H1 (cell line): ENCODE measurements around the gene NRL. TPM values are rescaled to one million over a fixed set of nuclear protein-coding genes. Genes with fewer than 3 reads are reported as not detected.

Experiments
- CTCF ChIA-PET: fragments of 300-600 bp; sonication (Branson Sonifier 250); formaldehyde crosslinking; loops from one replicate; lab custom pipeline; 2021; ENCODE audit not compliant: partially characterized antibody; lab: Charles Lee
- POLR2A ChIA-PET: fragments of 300-600 bp; sonication (Branson Sonifier 250); formaldehyde crosslinking; loops from one replicate; lab custom pipeline; 2021; ENCODE audit warnings: inconsistent platforms; ENCODE audit not compliant: partially characterized antibody; lab: Charles Lee
- DNase-seq, 2 experiments: peaks; one replicate each; pipeline versions ENCODE4 v3.0.0 to v3.0.0-alpha.2; 2010 to 2022; ENCODE audit warnings: low spot score in 2 of 2, low read depth in 1 of 2, mixed read lengths in 1 of 2
- FAIRE-seq: peaks from 2 replicates; lab custom pipeline; 2011; peaks lifted over from hg19 to GRCh38; lab: Jason Lieb, UNC
- H2AFZ ChIP-seq: 2 replicates; pipeline ENCODE4 v1.8.1; 2012; ENCODE audit warnings: low read length, inconsistent platforms
- H2AK5ac ChIP-seq: 2 replicates; pipeline ENCODE4 v1.6.1; 2013; ENCODE audit warnings: low read depth, low read length
- H2BK120ac ChIP-seq: replicated peaks from 2 replicates; pipeline ENCODE3; 2013; ENCODE audit warnings: low read depth, low read length, inconsistent platforms
- H2BK12ac ChIP-seq: 2 replicates; pipeline ENCODE4 v1.6.1; 2013; ENCODE audit warnings: low read depth, low read length
- H2BK15ac ChIP-seq: 2 replicates; pipeline ENCODE4 v1.6.1; 2013; ENCODE audit warnings: low read length
- H2BK20ac ChIP-seq: 2 replicates; pipeline ENCODE4 v1.6.1; 2013; ENCODE audit warnings: low read length
- H2BK5ac ChIP-seq: 2 replicates; pipeline ENCODE4 v1.6.1; 2013; ENCODE audit warnings: low read depth, low read length
- H3K14ac ChIP-seq: 2 replicates; pipeline ENCODE4 v1.6.1; 2013; ENCODE audit warnings: inconsistent platforms; ENCODE audit not compliant: insufficient read length
- H3K18ac ChIP-seq: 2 replicates; pipeline ENCODE4 v1.6.1; 2013; ENCODE audit warnings: low read length; ENCODE audit errors: extremely low read depth
- H3K23ac ChIP-seq: 2 replicates; pipeline ENCODE4 v1.6.1; 2013; ENCODE audit warnings: inconsistent platforms; ENCODE audit not compliant: insufficient read length
- H3K23me2 ChIP-seq: 2 replicates; pipeline ENCODE4 v1.6.1; 2013; ENCODE audit warnings: low read depth, low read length
- H3K27ac ChIP-seq: 2 replicates; pipeline ENCODE4 v1.6.1; 2011; ENCODE audit warnings: low read depth, low read length, inconsistent platforms
- H3K27me3 ChIP-seq, 4 experiments: replicated peaks in 1 of 4; 1 replicate in 1 of 4; 2 replicates in 3 of 4; pipeline versions ENCODE4 v1.6.1 to v1.8.1; 2011 to 2013; ENCODE audit warnings: low read length in 3 of 4, mild to moderate bottlenecking in 3 of 4, inconsistent platforms in 2 of 4, mixed read lengths in 2 of 4, moderate library complexity in 1 of 4; ENCODE audit not compliant: control insufficient read depth in 3 of 4, insufficient read depth in 3 of 4; ENCODE audit errors: extremely low read depth in 1 of 4
- H3K36me3 ChIP-seq, 4 experiments: 2 replicates each; pipeline versions ENCODE4 v1.6.1 to v1.8.1; 2011 to 2013; ENCODE audit warnings: mild to moderate bottlenecking in 4 of 4, low read length in 3 of 4, moderate library complexity in 2 of 4, control low read depth in 1 of 4, inconsistent platforms in 1 of 4; ENCODE audit not compliant: insufficient read depth in 4 of 4, control insufficient read depth in 2 of 4
- H3K4ac ChIP-seq: replicated peaks from 2 replicates; pipeline ENCODE3; 2013; ENCODE audit warnings: low read length, low read depth, mixed read lengths, inconsistent platforms; ENCODE audit not compliant: insufficient read length
- H3K4me1 ChIP-seq, 4 experiments: replicated peaks in 1 of 4; 1 replicate in 1 of 4; 2 replicates in 3 of 4; pipeline versions ENCODE4 v1.6.1 to v1.8.1; 2011 to 2013; ENCODE audit warnings: low read length in 3 of 4, inconsistent platforms in 2 of 4, mixed read lengths in 1 of 4; ENCODE audit not compliant: insufficient read depth in 4 of 4, control insufficient read depth in 3 of 4
- H3K4me2 ChIP-seq, 2 experiments: 2 replicates each; pipeline versions ENCODE4 v1.6.1 to v1.8.1; 2011 to 2013; ENCODE audit warnings: low read depth in 2 of 2, low read length in 2 of 2, control low read depth in 1 of 2, inconsistent platforms in 1 of 2, mild to moderate bottlenecking in 1 of 2; ENCODE audit not compliant: insufficient read depth in 1 of 2
- H3K4me3 ChIP-seq, 4 experiments: fragments of 200-600, 300-600 bp in 1 of 4; sonication (generic), shearing (Covaris generic), sonication (Bioruptor Twin) in 1 of 4; 2 replicates each; pipeline versions ENCODE4 v1.5.1 to v1.8.1; 2011 to 2016; ENCODE audit warnings: low read length in 4 of 4, low read depth in 3 of 4, control low read depth in 2 of 4, inconsistent platforms in 2 of 4, mild to moderate bottlenecking in 2 of 4, mixed read lengths in 1 of 4, moderate library complexity in 1 of 4; ENCODE audit not compliant: insufficient read depth in 2 of 4; ENCODE audit errors: extremely low read depth in 1 of 4
- H3K56ac ChIP-seq: replicated peaks from 2 replicates; pipeline ENCODE3; 2013; ENCODE audit warnings: low read depth, mild to moderate bottlenecking, mixed read lengths, low read length, inconsistent platforms; ENCODE audit not compliant: insufficient read length
- H3K79me1 ChIP-seq: 2 replicates; pipeline ENCODE4 v1.6.1; 2013; ENCODE audit warnings: low read depth, low read length, control low read depth
- H3K79me2 ChIP-seq, 2 experiments: 2 replicates each; pipeline versions ENCODE4 v1.6.1 to v1.8.1; 2012 to 2013; ENCODE audit warnings: low read length in 2 of 2, mild to moderate bottlenecking in 2 of 2, inconsistent platforms in 1 of 2; ENCODE audit not compliant: insufficient read depth in 2 of 2, control insufficient read depth in 1 of 2
- H3K9ac ChIP-seq, 4 experiments: replicated peaks in 1 of 4; 1 replicate in 1 of 4; 2 replicates in 3 of 4; pipeline versions ENCODE4 v1.6.1 to v1.8.1; 2011 to 2013; ENCODE audit warnings: low read depth in 3 of 4, low read length in 3 of 4, control low read depth in 2 of 4, mild to moderate bottlenecking in 2 of 4, moderate library complexity in 2 of 4, inconsistent platforms in 1 of 4; ENCODE audit errors: extremely low read depth in 1 of 4
- H3K9me3 ChIP-seq, 2 experiments: 2 replicates each; pipeline versions ENCODE4 v1.6.1 to v1.8.1; 2012 to 2013; ENCODE audit warnings: mild to moderate bottlenecking in 2 of 2, moderate library complexity in 2 of 2, control low read depth in 1 of 2, inconsistent platforms in 1 of 2, low read depth in 1 of 2, low read length in 1 of 2, mixed read lengths in 1 of 2; ENCODE audit not compliant: insufficient read depth in 2 of 2
- H4K20me1 ChIP-seq, 2 experiments: replicated peaks in 1 of 2; 2 replicates each; pipeline versions ENCODE3 to v1.8.1; 2011 to 2013; ENCODE audit warnings: inconsistent platforms in 2 of 2, low read length in 2 of 2, mild to moderate bottlenecking in 1 of 2; ENCODE audit not compliant: insufficient read depth in 2 of 2, control insufficient read depth in 1 of 2
- H4K5ac ChIP-seq: 2 replicates; pipeline ENCODE4 v1.6.1; 2013; ENCODE audit warnings: low read length, low read depth, mixed read lengths, inconsistent platforms; ENCODE audit not compliant: insufficient read length
- H4K8ac ChIP-seq: 2 replicates; pipeline ENCODE4 v1.8.0; 2013; ENCODE audit warnings: mild to moderate bottlenecking, moderate library complexity, low read length, inconsistent platforms; ENCODE audit not compliant: insufficient read depth; ENCODE audit errors: extremely low read depth
- H4K91ac ChIP-seq: replicated peaks from 2 replicates; pipeline ENCODE3; 2013; ENCODE audit warnings: low read length, mixed read lengths, inconsistent platforms; ENCODE audit not compliant: insufficient read length
- CBX8 ChIP-seq: fragments of 300-800, 300-1000 bp; sonication (generic); IDR thresholded peaks from 2 replicates; pipeline ENCODE4 v1.7.1; 2016; ENCODE audit warnings: low read depth, low read length, borderline replicate concordance
- CREB1 ChIP-seq: IDR thresholded peaks from 2 replicates; pipeline ENCODE4 v1.6.1; 2012; ENCODE audit warnings: inconsistent platforms
- EGR1 ChIP-seq: IDR thresholded peaks from 2 replicates; pipeline ENCODE4 v1.6.1; 2011; ENCODE audit warnings: low read depth, low read length, borderline replicate concordance
- SIRT6 ChIP-seq: IDR thresholded peaks from one replicate; pipeline ENCODE4 v1.7.1; 2012; ENCODE audit warnings: low read length, inconsistent platforms
- SP4 ChIP-seq: IDR thresholded peaks from 2 replicates; pipeline ENCODE4 v1.6.1; 2012; ENCODE audit warnings: low read length, inconsistent platforms
- polyA plus RNA-seq, 7 experiments: library from polyadenylated mRNA; depleted of rRNA in 3 of 7; stranded (reverse) in 5 of 7; unstranded in 2 of 7; fragments of >200 nt in 5 of 7; fragments of 200-250 nt in 2 of 7; gene quantifications; 1 replicate in 5 of 7; 2 replicates in 1 of 7; 4 replicates in 1 of 7; pipeline versions ENCODE4 v1.2.1 to v1.2.3, GENCODE V29; 2011 to 2013; ENCODE audit warnings: missing spikeins in 2 of 7, mixed read lengths in 2 of 7
- total RNA-seq: library from RNA; stranded (reverse); fragmentation: NEBNext Ultra II Directional; extraction: Animal tissue kit (Norgen Biotek cat#: 25700); gene quantifications from 2 replicates; pipeline ENCODE4 v1.2.1, GENCODE V29; 2021

The NRL gene
- total and polyA plus RNA-seq, 2 of the 8 experiments (the other 6 are each of a cell fraction or from before 2014, with no cell fraction given): 1.1 to 2.2 TPM

- POLR2A ChIA-PET: interaction anchor here (0.7 to 11.1 kb wide), 10 partner anchors 9 to 52 kb away, joined by 3 to 96 read pairs (median 4); partner anchors contain the start of genes DCAF11, NRL, PSME1 and PSME2
- H3K27me3 ChIP-seq: no peaks in the 10 kb centered on the region
- no peak overlapping the region for H4K91ac ChIP-seq
- H3K14ac ChIP-seq: no peak overlapping the region
- H3K4me1 ChIP-seq: no peaks in the 10 kb centered on the region
- FAIRE-seq (no peak), DNase-seq (no peak)
- no peaks in the 10 kb centered on the region for H3K9me3 ChIP-seq
- no peaks in the 10 kb centered on the region for H3K79me1 ChIP-seq
- no peaks in the 10 kb centered on the region for H3K79me2 ChIP-seq
- no peak overlapping the region for H3K56ac ChIP-seq
- no peak overlapping the region for H2BK120ac ChIP-seq
- no peak overlapping the region for H2BK5ac ChIP-seq
- no peak overlapping the region for H2AK5ac ChIP-seq
- H4K20me1 ChIP-seq: no peaks in the 10 kb centered on the region
- CTCF ChIA-PET: interaction anchor here (0.7 to 1.4 kb wide), 8 partner anchors 10 to 1058 kb away, joined by 3 to 4 read pairs (median 3); no protein-coding TSS in a partner anchor
- no peak overlapping the region for H3K23ac ChIP-seq
- no peak overlapping the region for H2AFZ ChIP-seq
- no peak overlapping the region for H2BK20ac ChIP-seq
- H2BK12ac ChIP-seq: no peak overlapping the region
- peaks cover 0 to 12% (median 3%) of the 10 kb centered on the region in 4 experiments; a peak in 4 of 8 replicates for H3K36me3 ChIP-seq
- no peak overlapping the region for H3K18ac ChIP-seq
- no peak overlapping the region for H3K4me2 ChIP-seq
- H2BK15ac ChIP-seq: no peak overlapping the region
- no peak overlapping the region for H3K4me3 ChIP-seq
- H3K27ac ChIP-seq: no peak overlapping the region
- no peak overlapping the region for H3K4ac ChIP-seq
- no peak overlapping the region for H3K9ac ChIP-seq
- no peaks in the 10 kb centered on the region for H3K23me2 ChIP-seq
- no peak overlapping the region for H4K5ac ChIP-seq
- no peak overlapping the region for H4K8ac ChIP-seq
- no peak for TF ChIP-seq CBX8
- no peak for TF ChIP-seq CREB1
- no peak for TF ChIP-seq EGR1
- TF ChIP-seq SP4: no peak
- no peak for TF ChIP-seq SIRT6
These were observed 12.2 kb upstream of the NRL start for GRCh38 chr14:24126939-24127338.
